OCI-LY3 (cell line): ENCODE measurements around the gene GALNT1.

Source experiments
- H2AFZ ChIP-seq: fragments of 200-600, 300-600 bp; shearing (Covaris generic); 2 replicates; pipeline ENCODE4 v1.6.0; 2014; ENCODE audit warnings: antibody characterized with exemption, low read depth, low read length
- H3K27ac ChIP-seq: fragments of 200-600, 300-600 bp; sonication (generic); 2 replicates; pipeline ENCODE4 v1.5.1; 2014; ENCODE audit warnings: mild to moderate bottlenecking, low read length, moderate library complexity, mixed read lengths
- H3K27me3 ChIP-seq: fragments of 200-600, 300-600 bp; sonication (generic); 2 replicates; pipeline ENCODE4 v1.6.1; 2014; ENCODE audit warnings: low read depth, low read length, mixed read lengths
- H3K36me3 ChIP-seq: fragments of 200-600, 300-600 bp; sonication (generic); replicated peaks from 2 replicates; pipeline ENCODE3; 2014; ENCODE audit warnings: low read depth, low read length, mixed read lengths
- H3K4me1 ChIP-seq: fragments of 300-600, 200-600 bp; sonication (generic); 2 replicates; pipeline ENCODE4 v1.6.1; 2014; ENCODE audit warnings: low read length, mixed read lengths
- H3K4me2 ChIP-seq: fragments of 200-600, 300-600 bp; sonication (generic); 2 replicates; pipeline ENCODE4 v1.6.1; 2014; ENCODE audit warnings: low read length, mixed read lengths
- H3K4me3 ChIP-seq: fragments of 300-600, 200-600 bp; sonication (generic); 2 replicates; pipeline ENCODE4 v1.5.1; 2014; ENCODE audit warnings: antibody characterized with exemption, mild to moderate bottlenecking, low read length, moderate library complexity
- H3K79me2 ChIP-seq: fragments of 300-600, 200-600 bp; shearing (Covaris generic); 2 replicates; pipeline ENCODE4 v1.6.1; 2014; ENCODE audit warnings: mild to moderate bottlenecking, low read length, mixed read lengths
- H3K9ac ChIP-seq: fragments of 300-600, 200-600 bp; shearing (Covaris generic); 2 replicates; pipeline ENCODE4 v1.6.0; 2014; ENCODE audit warnings: mild to moderate bottlenecking, low read length, moderate library complexity
- H3K9me3 ChIP-seq: fragments of 200-600, 300-600 bp; shearing (Covaris generic); 2 replicates; pipeline ENCODE4 v1.6.1; 2014; ENCODE audit warnings: low read length, mixed read lengths; ENCODE audit not compliant: insufficient read depth
- H4K20me1 ChIP-seq: fragments of 200-600, 300-600 bp; sonication (generic); 2 replicates; pipeline ENCODE4 v1.6.1; 2016; ENCODE audit warnings: low read length, mixed read lengths; ENCODE audit not compliant: insufficient read depth
- CTCF ChIP-seq: fragments of 200-600, 300-600 bp; sonication (generic); IDR thresholded peaks from 2 replicates; pipeline ENCODE4 v1.5.1; 2014; ENCODE audit warnings: antibody characterized with exemption, low read length, low read depth
- EZH2phosphoT487 ChIP-seq: fragments of 200-600 bp; shearing (Covaris generic); IDR thresholded peaks from 2 replicates; pipeline ENCODE4 v1.6.1; 2018; ENCODE audit warnings: antibody characterized with exemption, mixed run types, low read depth

The GALNT1 gene

GRCh38 chr18:35578936-35579335 lies 2.6 kb upstream of the GALNT1 start:
- TF ChIP-seq EZH2phosphoT487 (no peak), CTCF (no peak)
- Histone ChIP-seq H4K20me1 (no peaks in the 10 kb centered on the region; the same call in 1 of the 2 replicates), H2AFZ (no peak overlapping the region), H3K27ac (no peak overlapping the region), H3K27me3 (peaks cover 21% of the 10 kb centered on the region), H3K4me3 (no peak overlapping the region), H3K4me2 (no peak overlapping the region), H3K9ac (no peak overlapping the region), H3K36me3 (peaks cover 9% of the 10 kb centered on the region), H3K9me3 (peaks cover 11% of the 10 kb centered on the region; the same call in 1 of the 2 replicates), H3K4me1 (peaks cover 33% of the 10 kb centered on the region), H3K79me2 (peaks cover 22% of the 10 kb centered on the region)

DNA sequence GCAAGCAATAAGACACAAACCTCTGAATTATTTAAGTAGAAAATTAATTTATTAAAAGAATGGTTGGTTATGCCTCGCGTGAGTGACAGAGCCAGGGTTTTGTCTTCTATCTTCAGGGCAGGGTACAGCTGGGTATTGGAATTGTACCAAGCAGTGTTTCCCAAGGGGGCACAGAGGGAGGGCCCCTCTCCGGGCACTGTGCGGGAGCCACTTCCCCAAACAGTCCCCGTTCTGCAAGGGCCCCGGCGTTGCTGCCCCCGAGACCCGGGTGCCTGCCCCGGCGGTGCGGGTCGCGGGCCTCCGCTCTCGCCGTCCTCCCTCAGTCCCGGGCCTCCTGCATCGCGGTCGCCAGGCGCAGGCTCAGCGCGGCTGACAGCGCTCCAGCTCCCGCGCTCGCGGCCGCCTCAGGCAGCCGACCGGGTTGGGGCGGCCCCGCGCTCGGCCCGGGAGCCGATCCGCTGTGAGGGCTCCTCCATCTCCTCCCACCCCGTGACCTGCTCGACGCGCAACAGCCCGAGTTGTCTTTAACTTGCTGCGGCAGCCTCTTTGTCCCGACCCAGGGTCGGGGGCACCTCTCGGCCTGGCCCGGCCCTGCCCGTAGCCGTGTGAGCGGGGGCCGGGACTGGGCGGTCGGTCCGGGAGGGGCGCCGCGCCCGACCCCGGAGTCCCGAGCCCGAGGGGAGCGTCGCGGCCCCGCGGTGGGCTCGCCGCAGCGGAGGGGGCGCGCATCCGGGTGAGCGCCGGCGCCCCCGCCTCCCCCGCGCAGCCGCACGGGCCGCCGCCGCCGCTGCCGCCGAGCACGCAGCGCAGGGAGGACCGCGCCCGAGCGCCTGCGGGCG lies 620 bp upstream of the GALNT1 start:
- Histone ChIP-seq H3K79me2 (peaks cover 42% of the 10 kb centered on the region), H3K9ac (peak overlapping the region; percentile 92), H3K27me3 (peaks cover 21% of the 10 kb centered on the region), H3K4me3 (peak overlapping the region; percentile 98), H3K4me2 (peak overlapping the region; percentile 79), H2AFZ (peak overlapping the region; percentile 74; the same call in 1 of the 2 replicates), H3K9me3 (peaks cover 7% of the 10 kb centered on the region; the same call in 1 of the 2 replicates), H3K27ac (peak overlapping the region; percentile 62), H3K4me1 (peaks cover 33% of the 10 kb centered on the region), H4K20me1 (no peaks in the 10 kb centered on the region; the same call in 1 of the 2 replicates), H3K36me3 (peaks cover 22% of the 10 kb centered on the region)
- TF ChIP-seq EZH2phosphoT487 (no peak), CTCF (no peak)

- H4K20me1 ChIP-seq = no peaks in the 10 kb centered on the region; the same call in 1 of the 2 replicates
- TF ChIP-seq CTCF = no peak
- TF ChIP-seq EZH2phosphoT487 = no peak
- H3K9ac ChIP-seq = peak overlapping the region; percentile 89
- peak overlapping the region; percentile 96 for H3K4me2 ChIP-seq
- H3K27me3 ChIP-seq = peaks cover 21% of the 10 kb centered on the region
- peaks cover 18% of the 10 kb centered on the region for H3K36me3 ChIP-seq
- H3K79me2 ChIP-seq = peaks cover 52% of the 10 kb centered on the region
- peak overlapping the region; percentile 3; the same call in 1 of the 2 replicates for H3K27ac ChIP-seq
- peak overlapping the region; percentile 98 for H3K4me3 ChIP-seq
- H3K9me3 ChIP-seq = no peaks in the 10 kb centered on the region
- no peak overlapping the region for H2AFZ ChIP-seq
- H3K4me1 ChIP-seq = peaks cover 26% of the 10 kb centered on the region
These were observed 530 bp downstream of the GALNT1 start for GRCh38 chr18:35581898-35582641.
